Muscle layer of colon (tissue), 2 donors: ENCODE results near the gene NKPD1.

ENCODE experiments used
- H3K27ac ChIP-seq: one replicate; pipeline ENCODE4 v1.7.0; 2013; ENCODE audit warnings: low read depth, mild to moderate bottlenecking, low read length, moderate library complexity
- H3K27me3 ChIP-seq, 2 donors: one replicate each; pipeline ENCODE4 v1.7.0; 2013; ENCODE audit warnings: low read length in 2 of 2, mild to moderate bottlenecking in 2 of 2; ENCODE audit not compliant: insufficient read depth in 2 of 2, control insufficient read depth in 1 of 2
- H3K36me3 ChIP-seq: one replicate; pipeline ENCODE4 v1.7.0; 2013; ENCODE audit warnings: mild to moderate bottlenecking, low read length; ENCODE audit not compliant: insufficient read depth
- H3K4me1 ChIP-seq: one replicate; pipeline ENCODE4 v1.7.0; 2013; ENCODE audit warnings: mild to moderate bottlenecking, low read length; ENCODE audit not compliant: insufficient read depth
- H3K4me3 ChIP-seq, 2 donors: one replicate each; pipeline ENCODE4 v1.7.0; 2013; ENCODE audit warnings: low read length in 2 of 2, low read depth in 1 of 2, mild to moderate bottlenecking in 1 of 2, moderate library complexity in 1 of 2
- H3K9ac ChIP-seq: one replicate; pipeline ENCODE4 v1.7.0; 2013; ENCODE audit warnings: low read length
- H3K9me3 ChIP-seq: one replicate; pipeline ENCODE4 v1.7.0; 2013; ENCODE audit warnings: mild to moderate bottlenecking, low read length
- donor health status: abdominal sarcoma.
- donor health status: Adenocarcinoma of cecum.

The NKPD1 gene

GRCh38 chr19:45184115-45184514, 23.3 kb upstream of the NKPD1 start:
- peaks cover 22% of the 10 kb centered on the region for H3K4me1 ChIP-seq
- H3K4me3 ChIP-seq, result no peak overlapping the region
- H3K27me3 ChIP-seq, result no peaks in the 10 kb centered on the region
- no peaks in the 10 kb centered on the region for H3K9me3 ChIP-seq
- H3K27ac ChIP-seq, result no peak overlapping the region
- H3K9ac ChIP-seq, result no peak overlapping the region
- H3K36me3 ChIP-seq, result no peaks in the 10 kb centered on the region

- Histone ChIP-seq H3K9me3 (no peaks in the 10 kb centered on the region), H3K9ac (no peak overlapping the region), H3K27ac (no peak overlapping the region), H3K27me3 (no peaks in the 10 kb centered on the region), H3K36me3 (no peaks in the 10 kb centered on the region), H3K4me1 (peaks cover 22% of the 10 kb centered on the region), H3K4me3 (no peak overlapping the region)
These were observed 22.0 kb upstream of the NKPD1 start for GRCh38 chr19:45182758-45183157.

GRCh38 chr19:45180936-45181335, 20.2 kb upstream of the NKPD1 start:
- Histone ChIP-seq H3K9ac (no peak overlapping the region), H3K27me3 (no peaks in the 10 kb centered on the region), H3K4me1 (peaks cover 28% of the 10 kb centered on the region), H3K4me3 (no peak overlapping the region), H3K9me3 (no peaks in the 10 kb centered on the region), H3K36me3 (no peaks in the 10 kb centered on the region), H3K27ac (no peak overlapping the region)

GRCh38 chr19:45179892-45180370, 19.1 kb upstream of the NKPD1 start:
- Histone ChIP-seq H3K4me1 (peaks cover 28% of the 10 kb centered on the region), H3K27me3 (no peaks in the 10 kb centered on the region), H3K9me3 (no peaks in the 10 kb centered on the region), H3K36me3 (no peaks in the 10 kb centered on the region), H3K4me3 (peak overlapping the region; percentile 84 to 85), H3K9ac (no peak overlapping the region), H3K27ac (peak overlapping the region; percentile 21)

- no peaks in the 10 kb centered on the region for H3K9me3 ChIP-seq
- no peaks in the 10 kb centered on the region for H3K36me3 ChIP-seq
- H3K27ac ChIP-seq, result peak overlapping the region; percentile 96
- peak overlapping the region; percentile 78 for H3K9ac ChIP-seq
- H3K4me1 ChIP-seq, result peaks cover 28% of the 10 kb centered on the region
- no peaks in the 10 kb centered on the region for H3K27me3 ChIP-seq
- H3K4me3 ChIP-seq, result peak overlapping the region; percentile 84 to 85
These were observed 18.5 kb upstream of the NKPD1 start for GRCh38 chr19:45179072-45179891.

GRCh38 chr19:45178262-45179071, 17.7 kb upstream of the NKPD1 start, which contains the start of gene BLOC1S3:
Gene BLOC1S3, plus strand, starts transcription at chr19:45178784. Its CDS starts 513 bp downstream, at chr19:45179297.
- Histone ChIP-seq H3K27me3 (no peaks in the 10 kb centered on the region), H3K4me3 (peak within 1 kb of the TSS; percentile 84 to 85), H3K27ac (peak within 1 kb of the TSS; percentile 96), H3K4me1 (peaks cover 28% of the 10 kb centered on the region), H3K9ac (peak within 1 kb of the TSS; percentile 87), H3K36me3 (no peaks in the 10 kb centered on the region), H3K9me3 (no peaks in the 10 kb centered on the region)

GRCh38 chr19:45177817-45178261, 17.1 kb upstream of the NKPD1 start, which contains the start of gene TRAPPC6A:
Gene TRAPPC6A, minus strand, starts transcription at chr19:45178237. Its CDS starts 19 bp downstream, at chr19:45178218.
- H3K27ac ChIP-seq, result peak within 1 kb of the TSS; percentile 96
- peaks cover 28% of the 10 kb centered on the region for H3K4me1 ChIP-seq
- H3K36me3 ChIP-seq, result no peaks in the 10 kb centered on the region
- no peaks in the 10 kb centered on the region for H3K27me3 ChIP-seq
- peak within 1 kb of the TSS; percentile 87 for H3K9ac ChIP-seq
- H3K4me3 ChIP-seq, result peak within 1 kb of the TSS; percentile 84 to 85
- H3K9me3 ChIP-seq, result no peaks in the 10 kb centered on the region

- H3K4me3 ChIP-seq, result no peak overlapping the region
- peaks cover 17% of the 10 kb centered on the region for H3K4me1 ChIP-seq
- no peaks in the 10 kb centered on the region for H3K9me3 ChIP-seq
- H3K27ac ChIP-seq, result no peak overlapping the region
- no peaks in the 10 kb centered on the region for H3K27me3 ChIP-seq
- no peak overlapping the region for H3K9ac ChIP-seq
- no peaks in the 10 kb centered on the region for H3K36me3 ChIP-seq
These were observed 14.9 kb upstream of the NKPD1 start for GRCh38 chr19:45175515-45176345.

GRCh38 chr19:45173816-45174215, 13.0 kb upstream of the NKPD1 start:
- Histone ChIP-seq H3K27ac (no peak overlapping the region), H3K4me3 (no peak overlapping the region), H3K36me3 (no peaks in the 10 kb centered on the region), H3K9me3 (no peaks in the 10 kb centered on the region), H3K27me3 (no peaks in the 10 kb centered on the region), H3K4me1 (peaks cover 7% of the 10 kb centered on the region), H3K9ac (no peak overlapping the region)

GRCh38 chr19:45172611-45173208, 11.9 kb upstream of the NKPD1 start:
- no peaks in the 10 kb centered on the region for H3K27me3 ChIP-seq
- H3K9ac ChIP-seq, result no peak overlapping the region
- H3K27ac ChIP-seq, result no peak overlapping the region
- peaks cover 7% of the 10 kb centered on the region for H3K4me1 ChIP-seq
- H3K36me3 ChIP-seq, result no peaks in the 10 kb centered on the region
- no peaks in the 10 kb centered on the region for H3K9me3 ChIP-seq
- no peak overlapping the region for H3K4me3 ChIP-seq
